Measurements from ENCODE around the gene KIF6.

- TF ChIP-seq EZH2 (IDR thresholded peaks at IDR 0.05) = no peak
- no peak for TF ChIP-seq POLR2AphosphoS5 (IDR thresholded peaks at IDR 0.05; ENCODE audit: borderline replicate concordance, low read depth, low read length)
These were observed 309.2 kb downstream of the KIF6 start for GRCh38 chr6:39416026-39416425.
